HCT116 (cell line): ENCODE data around the gene GRAMD2A. TPM values are rescaled to one million over a fixed set of nuclear protein-coding genes. Genes with fewer than 3 reads are reported as not detected.

Experiments used
- total RNA-seq: library from RNA; stranded (reverse); gene quantifications from one replicate; pipeline ENCODE4 v1.2.1, GENCODE V29; 2021; ENCODE audit not compliant: unreplicated experiment

The GRAMD2A gene
- total RNA-seq, 1 experiment from 2014 or later, result 8.0 TPM

Other genes with a start within 250 kb of the GRAMD2A start
- 23.0 TPM for gene MYO9A, start 79.6 kb downstream of the GRAMD2A start, total RNA-seq
- gene SENP8, start 79.4 kb downstream of the GRAMD2A start, total RNA-seq, result 3.8 TPM
- 1,664 TPM for gene PKM, start 33.4 kb upstream of the GRAMD2A start, total RNA-seq
- 67.9 TPM for gene PARP6, start 74.8 kb upstream of the GRAMD2A start, total RNA-seq
- 0.52 TPM for gene CELF6, start 122.4 kb upstream of the GRAMD2A start, total RNA-seq
- gene HEXA, start 178.2 kb upstream of the GRAMD2A start, total RNA-seq, result 57.1 TPM
- not detected for gene TMEM202, start 200.5 kb upstream of the GRAMD2A start, total RNA-seq